ENCODE data around the gene ADGRF3.
"Not testable (repeated sequence)": the region's sequence is repeated elsewhere in the genome, so short reads cannot be mapped to it uniquely, and the experiment has no call there.

The ADGRF3 gene

GRCh38 chr2:26325851-26326250, 20.7 kb downstream of the ADGRF3 start:
- H3K27ac ChIP-seq (replicated peaks; ENCODE audit: low read length), result no peak overlapping the region
- no peak overlapping the region for H2BK15ac ChIP-seq (ENCODE audit: low read length)
- H2AK5ac ChIP-seq (ENCODE audit: low read depth, low read length), result no peak overlapping the region

GRCh38 chr2:26324903-26325302, 21.7 kb downstream of the ADGRF3 start:
- Histone ChIP-seq H2BK120ac (ENCODE audit: low read depth, low read length) (no peak overlapping the region), H2BK5ac (ENCODE audit: low read length) (no peak overlapping the region), H3K9ac (ENCODE audit: low read depth, low read length, poor library complexity) (no peak overlapping the region), H3K14ac (ENCODE audit: low read length) (no peak overlapping the region), H3K4me1 (ENCODE audit: control insufficient read depth in 2 of 2, insufficient read depth in 1 of 2, low read depth in 1 of 2, low read length in 2 of 2) (no peaks in the 10 kb centered on the region), H3K18ac (ENCODE audit: low read length) (no peak overlapping the region), H3K9me3 (replicated peaks in 1 of 2; ENCODE audit: control insufficient read depth in 2 of 2, insufficient read depth in 1 of 2, low read depth in 1 of 2, low read length in 2 of 2) (no peaks in the 10 kb centered on the region), H2BK12ac (ENCODE audit: low read length) (no peak overlapping the region), H3K23ac (ENCODE audit: low read depth, low read length, poor library complexity) (no peak overlapping the region), H4K8ac (ENCODE audit: low read depth, low read length) (no peak overlapping the region), H2BK15ac (ENCODE audit: low read length) (no peak overlapping the region), H3K27me3 (ENCODE audit: control insufficient read depth in 3 of 3, insufficient read depth in 3 of 3, low read depth in 1 of 3, low read length in 3 of 3) (no peaks in the 10 kb centered on the region), H3K4me2 (ENCODE audit: insufficient read depth, low read length, poor library complexity, severe bottlenecking) (no peak overlapping the region), H3K4ac (ENCODE audit: low read length) (no peak overlapping the region), H3K79me1 (ENCODE audit: low read depth, low read length) (no peaks in the 10 kb centered on the region), H3K27ac (replicated peaks; ENCODE audit: low read length) (no peak overlapping the region), H2AK5ac (ENCODE audit: low read depth, low read length) (no peak overlapping the region), H3K36me3 (replicated peaks in 1 of 2; ENCODE audit: control insufficient read depth in 2 of 2, insufficient read depth in 2 of 2, low read length in 2 of 2) (no peaks in the 10 kb centered on the region), H4K91ac (ENCODE audit: low read depth, low read length, poor library complexity) (no peak overlapping the region), H2AFZ (ENCODE audit: low read length) (no peak overlapping the region), H3K4me3 (ENCODE audit: low read length in 2 of 2) (no peak overlapping the region)
- no peak for DNase-seq (ENCODE audit: low spot score)
- WGBS, 2 donors (ENCODE audit: extremely low coverage in 2 of 2, insufficient read length in 2 of 2, insufficient replicate concordance in 1 of 2), result no CpG with 5 or more reads among the region's 3 CpGs

More at GRCh38 chr2:26325851-26326250, 20.7 kb downstream of the ADGRF3 start:
- Histone ChIP-seq H3K27me3 (ENCODE audit: control insufficient read depth in 3 of 3, insufficient read depth in 3 of 3, low read depth in 1 of 3, low read length in 3 of 3) (no peaks in the 10 kb centered on the region), H3K36me3 (replicated peaks in 1 of 2; ENCODE audit: control insufficient read depth in 2 of 2, insufficient read depth in 2 of 2, low read length in 2 of 2) (no peaks in the 10 kb centered on the region), H3K4ac (ENCODE audit: low read length) (no peak overlapping the region), H3K4me1 (ENCODE audit: control insufficient read depth in 2 of 2, insufficient read depth in 1 of 2, low read depth in 1 of 2, low read length in 2 of 2) (peaks cover 0 to 3% of the 10 kb centered on the region in 2 donors), H2AFZ (ENCODE audit: low read length) (no peak overlapping the region), H3K4me2 (ENCODE audit: insufficient read depth, low read length, poor library complexity, severe bottlenecking) (no peak overlapping the region), H3K14ac (ENCODE audit: low read length) (no peak overlapping the region), H2BK12ac (ENCODE audit: low read length) (no peak overlapping the region), H4K91ac (ENCODE audit: low read depth, low read length, poor library complexity) (no peak overlapping the region), H3K18ac (ENCODE audit: low read length) (no peak overlapping the region), H3K79me1 (ENCODE audit: low read depth, low read length) (no peaks in the 10 kb centered on the region), H3K9ac (ENCODE audit: low read depth, low read length, poor library complexity) (no peak overlapping the region), H2BK120ac (ENCODE audit: low read depth, low read length) (no peak overlapping the region), H4K8ac (ENCODE audit: low read depth, low read length) (no peak overlapping the region), H3K4me3 (ENCODE audit: low read length in 2 of 2) (no peak overlapping the region), H3K9me3 (replicated peaks in 1 of 2; ENCODE audit: control insufficient read depth in 2 of 2, insufficient read depth in 1 of 2, low read depth in 1 of 2, low read length in 2 of 2) (no peaks in the 10 kb centered on the region), H3K23ac (ENCODE audit: low read depth, low read length, poor library complexity) (no peak overlapping the region), H2BK5ac (ENCODE audit: low read length) (no peak overlapping the region)
- no peak for DNase-seq (ENCODE audit: low spot score)
- WGBS, 2 donors (ENCODE audit: extremely low coverage in 2 of 2, insufficient read length in 2 of 2, insufficient replicate concordance in 1 of 2), result no CpG with 5 or more reads among the region's 4 CpGs

DNA sequence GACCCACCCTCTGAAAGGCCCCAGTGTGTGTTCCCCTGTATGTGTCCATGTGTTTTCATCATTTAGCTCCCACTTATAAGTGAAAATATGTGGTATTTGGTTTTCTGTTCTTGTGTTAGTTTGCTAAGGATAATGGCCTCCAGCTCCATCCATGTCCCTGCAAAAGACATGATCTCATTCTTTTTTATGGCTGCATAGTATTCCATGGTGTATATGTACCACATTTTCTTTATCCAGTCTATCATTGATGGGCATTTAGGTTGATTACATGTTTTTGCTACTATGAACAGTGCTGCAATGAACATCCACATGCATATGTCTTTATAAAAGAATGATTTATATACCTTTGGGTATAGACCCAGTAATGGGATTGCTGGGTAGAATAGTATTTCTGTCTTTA, 22.1 kb downstream of the ADGRF3 start:
- H3K4ac ChIP-seq (ENCODE audit: low read length); H3K36me3 ChIP-seq (replicated peaks in 1 of 2; ENCODE audit: control insufficient read depth in 2 of 2, insufficient read depth in 2 of 2, low read length in 2 of 2); H3K23ac ChIP-seq (ENCODE audit: low read depth, low read length, poor library complexity); H3K4me2 ChIP-seq (ENCODE audit: insufficient read depth, low read length, poor library complexity, severe bottlenecking); H3K9me3 ChIP-seq (replicated peaks in 1 of 2; ENCODE audit: control insufficient read depth in 2 of 2, insufficient read depth in 1 of 2, low read depth in 1 of 2, low read length in 2 of 2); H3K9ac ChIP-seq (ENCODE audit: low read depth, low read length, poor library complexity); DNase-seq (ENCODE audit: low spot score); H2AFZ ChIP-seq (ENCODE audit: low read length); H2BK15ac ChIP-seq (ENCODE audit: low read length); H3K27ac ChIP-seq (replicated peaks; ENCODE audit: low read length); H2BK120ac ChIP-seq (ENCODE audit: low read depth, low read length); H4K8ac ChIP-seq (ENCODE audit: low read depth, low read length); H4K91ac ChIP-seq (ENCODE audit: low read depth, low read length, poor library complexity); H2BK12ac ChIP-seq (ENCODE audit: low read length); H3K27me3 ChIP-seq (ENCODE audit: control insufficient read depth in 3 of 3, insufficient read depth in 3 of 3, low read depth in 1 of 3, low read length in 3 of 3); H2AK5ac ChIP-seq (ENCODE audit: low read depth, low read length); H3K4me3 ChIP-seq (ENCODE audit: low read length in 2 of 2); H3K18ac ChIP-seq (ENCODE audit: low read length); H3K14ac ChIP-seq (ENCODE audit: low read length); H3K79me1 ChIP-seq (ENCODE audit: low read depth, low read length); H2BK5ac ChIP-seq (ENCODE audit: low read length); H3K4me1 ChIP-seq (ENCODE audit: control insufficient read depth in 2 of 2, insufficient read depth in 1 of 2, low read depth in 1 of 2, low read length in 2 of 2): not testable (repeated sequence)

DNA sequence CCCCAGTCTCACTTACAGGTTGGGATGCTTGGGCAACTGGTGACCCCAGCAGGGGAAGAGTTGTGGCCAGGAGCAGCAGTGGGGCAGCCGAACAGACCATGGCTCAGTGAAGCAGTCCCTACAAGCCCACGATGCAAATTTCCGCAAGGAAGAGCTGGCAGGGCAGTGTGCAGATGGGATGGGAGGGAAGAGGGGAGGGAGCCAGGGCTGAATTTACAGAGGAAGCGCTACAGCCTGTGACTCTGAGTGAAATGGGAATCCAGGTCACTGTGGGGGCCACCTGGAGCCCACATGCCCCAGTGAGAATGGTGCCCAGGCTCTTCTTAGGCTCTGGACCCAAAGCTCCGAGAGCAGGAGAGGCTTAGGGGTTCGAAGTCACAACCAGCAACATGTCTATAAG, 27.6 kb downstream of the ADGRF3 start:
- Histone ChIP-seq H4K91ac (ENCODE audit: low read depth, low read length, poor library complexity) (no peak overlapping the region), H3K4me1 (ENCODE audit: control insufficient read depth in 2 of 2, insufficient read depth in 1 of 2, low read depth in 1 of 2, low read length in 2 of 2) (peaks cover 5 to 6% of the 10 kb centered on the region in 2 donors), H3K4ac (ENCODE audit: low read length) (no peak overlapping the region)

More for the DNA sequence above, 27.6 kb downstream of the ADGRF3 start:
- DNase-seq (ENCODE audit: low spot score), result no peak
- no peaks in the 10 kb centered on the region for H3K79me1 ChIP-seq (ENCODE audit: low read depth, low read length)
- H3K9me3 ChIP-seq (replicated peaks in 1 of 2; ENCODE audit: control insufficient read depth in 2 of 2, insufficient read depth in 1 of 2, low read depth in 1 of 2, low read length in 2 of 2), result no peaks in the 10 kb centered on the region
- H3K36me3 ChIP-seq (replicated peaks in 1 of 2; ENCODE audit: control insufficient read depth in 2 of 2, insufficient read depth in 2 of 2, low read length in 2 of 2), result no peaks in the 10 kb centered on the region
- no peak overlapping the region for H4K8ac ChIP-seq (ENCODE audit: low read depth, low read length)
- peak overlapping the region; percentile 66 for H2BK12ac ChIP-seq (ENCODE audit: low read length)
- peak overlapping the region; percentile 85 for H2AFZ ChIP-seq (ENCODE audit: low read length)
- no peak overlapping the region for H3K4me2 ChIP-seq (ENCODE audit: insufficient read depth, low read length, poor library complexity, severe bottlenecking)
- peak overlapping the region; percentile 83 for H3K23ac ChIP-seq (ENCODE audit: low read depth, low read length, poor library complexity)
- H3K4me3 ChIP-seq (ENCODE audit: low read length in 2 of 2), result no peak overlapping the region
- no peak overlapping the region for H2BK15ac ChIP-seq (ENCODE audit: low read length)
- no peak overlapping the region for H3K14ac ChIP-seq (ENCODE audit: low read length)
- H3K27ac ChIP-seq (replicated peaks; ENCODE audit: low read length), result no peak overlapping the region
- peak overlapping the region; percentile 10 for H2AK5ac ChIP-seq (ENCODE audit: low read depth, low read length)
- peak overlapping the region; percentile 89 for H3K18ac ChIP-seq (ENCODE audit: low read length)
- WGBS, 2 donors (ENCODE audit: extremely low coverage in 2 of 2, insufficient read length in 2 of 2, insufficient replicate concordance in 1 of 2), result no CpG with 5 or more reads among the region's 6 CpGs
- H2BK5ac ChIP-seq (ENCODE audit: low read length), result peak overlapping the region; percentile 77
- no peak overlapping the region for H2BK120ac ChIP-seq (ENCODE audit: low read depth, low read length)
- no peak overlapping the region for H3K9ac ChIP-seq (ENCODE audit: low read depth, low read length, poor library complexity)
- H3K27me3 ChIP-seq (ENCODE audit: control insufficient read depth in 3 of 3, insufficient read depth in 3 of 3, low read depth in 1 of 3, low read length in 3 of 3), result no peaks in the 10 kb centered on the region
